ENCODE measurements around the gene GGCT.

Gene GGCT

GRCh38 chr7:30468041-30468440 is 36.6 kb downstream of the GGCT start:
- no peak overlapping the region for H3K4me2 ChIP-seq (ENCODE audit: low read length)
- H3K9me3 ChIP-seq (replicated peaks; ENCODE audit: low read length) = no peaks in the 10 kb centered on the region
- no peaks in the 10 kb centered on the region for H3K36me3 ChIP-seq (ENCODE audit: insufficient read depth, low read length)
- H3K9ac ChIP-seq (ENCODE audit: low read depth, low read length) = no peak overlapping the region
- no peak overlapping the region for H3K4me3 ChIP-seq (ENCODE audit: low read length)
- H3K4me1 ChIP-seq (ENCODE audit: control insufficient read depth, insufficient read depth, low read length) = peaks cover 56% of the 10 kb centered on the region
- H3K27me3 ChIP-seq (ENCODE audit: control insufficient read depth, insufficient read depth, low read length) = no peaks in the 10 kb centered on the region

GRCh38 chr7:30467271-30467670 is 37.4 kb downstream of the GGCT start:
- no peak overlapping the region for H3K4me3 ChIP-seq (ENCODE audit: low read length)
- H3K4me1 ChIP-seq (ENCODE audit: control insufficient read depth, insufficient read depth, low read length) = peaks cover 51% of the 10 kb centered on the region
- no peak overlapping the region for H3K9ac ChIP-seq (ENCODE audit: low read depth, low read length)

GRCh38 chr7:30466266-30466665 is 38.4 kb downstream of the GGCT start:
- Histone ChIP-seq H3K4me1 (ENCODE audit: control insufficient read depth, insufficient read depth, low read length) (peaks cover 47% of the 10 kb centered on the region), H3K4me2 (ENCODE audit: low read length) (no peak overlapping the region), H3K9me3 (replicated peaks; ENCODE audit: low read length) (no peaks in the 10 kb centered on the region), H3K36me3 (ENCODE audit: insufficient read depth, low read length) (no peaks in the 10 kb centered on the region), H3K9ac (ENCODE audit: low read depth, low read length) (no peak overlapping the region), H3K27me3 (ENCODE audit: control insufficient read depth, insufficient read depth, low read length) (no peaks in the 10 kb centered on the region), H3K4me3 (ENCODE audit: low read length) (no peak overlapping the region)

More at GRCh38 chr7:30467271-30467670, 37.4 kb downstream of the GGCT start:
- Histone ChIP-seq H3K36me3 (ENCODE audit: insufficient read depth, low read length) (no peaks in the 10 kb centered on the region), H3K27me3 (ENCODE audit: control insufficient read depth, insufficient read depth, low read length) (no peaks in the 10 kb centered on the region), H3K9me3 (replicated peaks; ENCODE audit: low read length) (no peaks in the 10 kb centered on the region), H3K4me2 (ENCODE audit: low read length) (no peak overlapping the region)

- Histone ChIP-seq H3K36me3 (ENCODE audit: insufficient read depth, low read length) (no peaks in the 10 kb centered on the region), H3K4me1 (ENCODE audit: control insufficient read depth, insufficient read depth, low read length) (peaks cover 42% of the 10 kb centered on the region), H3K9me3 (replicated peaks; ENCODE audit: low read length) (no peaks in the 10 kb centered on the region), H3K9ac (ENCODE audit: low read depth, low read length) (no peak overlapping the region), H3K4me2 (ENCODE audit: low read length) (no peak overlapping the region), H3K27me3 (ENCODE audit: control insufficient read depth, insufficient read depth, low read length) (no peaks in the 10 kb centered on the region), H3K4me3 (ENCODE audit: low read length) (no peak overlapping the region)
Observed at GRCh38 chr7:30465811-30466180, 38.8 kb downstream of the GGCT start.

GRCh38 chr7:30465046-30465810 is 39.4 kb downstream of the GGCT start:
- Histone ChIP-seq H3K27me3 (ENCODE audit: control insufficient read depth, insufficient read depth, low read length) (no peaks in the 10 kb centered on the region), H3K4me2 (ENCODE audit: low read length) (no peak overlapping the region), H3K36me3 (ENCODE audit: insufficient read depth, low read length) (no peaks in the 10 kb centered on the region), H3K4me3 (ENCODE audit: low read length) (no peak overlapping the region), H3K9me3 (replicated peaks; ENCODE audit: low read length) (no peaks in the 10 kb centered on the region), H3K4me1 (ENCODE audit: control insufficient read depth, insufficient read depth, low read length) (peaks cover 39% of the 10 kb centered on the region), H3K9ac (ENCODE audit: low read depth, low read length) (no peak overlapping the region)

- Histone ChIP-seq H3K27me3 (ENCODE audit: control insufficient read depth, insufficient read depth, low read length) (no peaks in the 10 kb centered on the region), H3K4me3 (ENCODE audit: low read length) (no peak overlapping the region), H3K9me3 (replicated peaks; ENCODE audit: low read length) (no peaks in the 10 kb centered on the region), H3K4me2 (ENCODE audit: low read length) (no peak overlapping the region), H3K36me3 (ENCODE audit: insufficient read depth, low read length) (no peaks in the 10 kb centered on the region), H3K9ac (ENCODE audit: low read depth, low read length) (no peak overlapping the region), H3K4me1 (ENCODE audit: control insufficient read depth, insufficient read depth, low read length) (peaks cover 40% of the 10 kb centered on the region)
Observed at GRCh38 chr7:30464231-30464671, 40.4 kb downstream of the GGCT start.

- no peaks in the 10 kb centered on the region for H3K27me3 ChIP-seq (ENCODE audit: control insufficient read depth, insufficient read depth, low read length)
- H3K4me3 ChIP-seq (ENCODE audit: low read length) = no peak overlapping the region
- H3K4me2 ChIP-seq (ENCODE audit: low read length) = no peak overlapping the region
- no peak overlapping the region for H3K9ac ChIP-seq (ENCODE audit: low read depth, low read length)
- peaks cover 41% of the 10 kb centered on the region for H3K4me1 ChIP-seq (ENCODE audit: control insufficient read depth, insufficient read depth, low read length)
- no peaks in the 10 kb centered on the region for H3K36me3 ChIP-seq (ENCODE audit: insufficient read depth, low read length)
- no peaks in the 10 kb centered on the region for H3K9me3 ChIP-seq (replicated peaks; ENCODE audit: low read length)
Observed at GRCh38 chr7:30463405-30464145, 41.1 kb downstream of the GGCT start.

- H3K36me3 ChIP-seq (ENCODE audit: insufficient read depth, low read length) = no peaks in the 10 kb centered on the region
- no peak overlapping the region for H3K9ac ChIP-seq (ENCODE audit: low read depth, low read length)
- peaks cover 38% of the 10 kb centered on the region for H3K4me1 ChIP-seq (ENCODE audit: control insufficient read depth, insufficient read depth, low read length)
- no peak overlapping the region for H3K4me3 ChIP-seq (ENCODE audit: low read length)
- no peaks in the 10 kb centered on the region for H3K27me3 ChIP-seq (ENCODE audit: control insufficient read depth, insufficient read depth, low read length)
- H3K9me3 ChIP-seq (replicated peaks; ENCODE audit: low read length) = no peaks in the 10 kb centered on the region
- no peak overlapping the region for H3K4me2 ChIP-seq (ENCODE audit: low read length)
Observed at GRCh38 chr7:30462179-30462578, 42.5 kb downstream of the GGCT start.

GRCh38 chr7:30460246-30460633 is 44.4 kb downstream of the GGCT start:
- Histone ChIP-seq H3K27me3 (ENCODE audit: control insufficient read depth, insufficient read depth, low read length) (no peaks in the 10 kb centered on the region), H3K36me3 (ENCODE audit: insufficient read depth, low read length) (peaks cover 9% of the 10 kb centered on the region), H3K9me3 (replicated peaks; ENCODE audit: low read length) (no peaks in the 10 kb centered on the region), H3K4me3 (ENCODE audit: low read length) (peak overlapping the region; percentile 29), H3K9ac (ENCODE audit: low read depth, low read length) (peak overlapping the region; percentile 66), H3K4me2 (ENCODE audit: low read length) (peak overlapping the region; percentile 63), H3K4me1 (ENCODE audit: control insufficient read depth, insufficient read depth, low read length) (peaks cover 32% of the 10 kb centered on the region)

GRCh38 chr7:30459591-30460245 is 44.9 kb downstream of the GGCT start:
- H3K9ac ChIP-seq (ENCODE audit: low read depth, low read length) = peak overlapping the region; percentile 66
- peaks cover 32% of the 10 kb centered on the region for H3K4me1 ChIP-seq (ENCODE audit: control insufficient read depth, insufficient read depth, low read length)
- H3K9me3 ChIP-seq (replicated peaks; ENCODE audit: low read length) = no peaks in the 10 kb centered on the region
- H3K4me3 ChIP-seq (ENCODE audit: low read length) = peak overlapping the region; percentile 29
- H3K36me3 ChIP-seq (ENCODE audit: insufficient read depth, low read length) = peaks cover 13% of the 10 kb centered on the region
- no peaks in the 10 kb centered on the region for H3K27me3 ChIP-seq (ENCODE audit: control insufficient read depth, insufficient read depth, low read length)
- H3K4me2 ChIP-seq (ENCODE audit: low read length) = peak overlapping the region; percentile 63

- peaks cover 19% of the 10 kb centered on the region for H3K4me1 ChIP-seq (ENCODE audit: control insufficient read depth, insufficient read depth, low read length)
- no peak overlapping the region for H3K4me2 ChIP-seq (ENCODE audit: low read length)
- peaks cover 17% of the 10 kb centered on the region for H3K36me3 ChIP-seq (ENCODE audit: insufficient read depth, low read length)
- no peak overlapping the region for H3K4me3 ChIP-seq (ENCODE audit: low read length)
- H3K27me3 ChIP-seq (ENCODE audit: control insufficient read depth, insufficient read depth, low read length) = no peaks in the 10 kb centered on the region
- no peaks in the 10 kb centered on the region for H3K9me3 ChIP-seq (replicated peaks; ENCODE audit: low read length)
- no peak overlapping the region for H3K9ac ChIP-seq (ENCODE audit: low read depth, low read length)
Observed at GRCh38 chr7:30458311-30458710, 46.3 kb downstream of the GGCT start.

Data from skeletal muscle satellite cell (primary cell).